Activated CD4-positive, alpha-beta memory T cell treated with anti-CD3 and anti-CD28 coated beads for 36 hours (primary cell): ENCODE data around the gene PPP4R3B. TPM values are rescaled to one million over a fixed set of nuclear protein-coding genes. Genes with fewer than 3 reads are reported as not detected.
"Not testable (repeated sequence)": the region's sequence is repeated elsewhere in the genome, so short reads cannot be mapped to it uniquely, and the experiment has no call there.

ENCODE experiments used
- CTCF ChIA-PET: fragments of 350-600 bp; sonication (Branson Sonifier 250); formaldehyde crosslinking; loops from one replicate; lab custom pipeline; 2021; ENCODE audit warnings: antibody characterized with exemption, inconsistent platforms; lab: Charles Lee
- POLR2A ChIA-PET: fragments of 350-600 bp; sonication (Branson Sonifier 250); formaldehyde crosslinking; loops from one replicate; lab custom pipeline; 2021; ENCODE audit warnings: antibody characterized with exemption; lab: Charles Lee
- DNase-seq: peaks from one replicate; pipeline ENCODE4 v3.0.0-alpha.2; 2020
- H3K27ac Mint-ChIP-seq: one replicate; pipeline ENCODE4 v1.8.0; 2021; ENCODE audit warnings: mixed read lengths
- H3K27me3 Mint-ChIP-seq: one replicate; pipeline ENCODE4 v1.8.0; 2021; ENCODE audit warnings: mixed read lengths
- H3K36me3 Mint-ChIP-seq: one replicate; pipeline ENCODE4 v1.8.0; 2021; ENCODE audit warnings: mixed read lengths
- H3K4me1 Mint-ChIP-seq: one replicate; pipeline ENCODE4 v1.8.0; 2021; ENCODE audit warnings: low read depth, mixed read lengths
- H3K4me3 Mint-ChIP-seq: one replicate; pipeline ENCODE4 v1.8.0; 2021; ENCODE audit warnings: mild to moderate bottlenecking, mixed read lengths
- H3K9me3 Mint-ChIP-seq: one replicate; pipeline ENCODE4 v1.8.0; 2021; ENCODE audit warnings: mixed read lengths
- intact Hi-C: fragments of 100-400 bp; cut with micrococcal nuclease; formaldehyde crosslinking; loops from one replicate; pipeline ENCODE4 v1.15.1; 2023
- total RNA-seq, 2 experiments: library from RNA; stranded (reverse); gene quantifications; one replicate each; pipeline ENCODE4 v1.2.3, GENCODE V29; 2021

The PPP4R3B gene
- total RNA-seq, 2 experiments from 2014 or later = 62.4 to 65.1 TPM

DNA sequence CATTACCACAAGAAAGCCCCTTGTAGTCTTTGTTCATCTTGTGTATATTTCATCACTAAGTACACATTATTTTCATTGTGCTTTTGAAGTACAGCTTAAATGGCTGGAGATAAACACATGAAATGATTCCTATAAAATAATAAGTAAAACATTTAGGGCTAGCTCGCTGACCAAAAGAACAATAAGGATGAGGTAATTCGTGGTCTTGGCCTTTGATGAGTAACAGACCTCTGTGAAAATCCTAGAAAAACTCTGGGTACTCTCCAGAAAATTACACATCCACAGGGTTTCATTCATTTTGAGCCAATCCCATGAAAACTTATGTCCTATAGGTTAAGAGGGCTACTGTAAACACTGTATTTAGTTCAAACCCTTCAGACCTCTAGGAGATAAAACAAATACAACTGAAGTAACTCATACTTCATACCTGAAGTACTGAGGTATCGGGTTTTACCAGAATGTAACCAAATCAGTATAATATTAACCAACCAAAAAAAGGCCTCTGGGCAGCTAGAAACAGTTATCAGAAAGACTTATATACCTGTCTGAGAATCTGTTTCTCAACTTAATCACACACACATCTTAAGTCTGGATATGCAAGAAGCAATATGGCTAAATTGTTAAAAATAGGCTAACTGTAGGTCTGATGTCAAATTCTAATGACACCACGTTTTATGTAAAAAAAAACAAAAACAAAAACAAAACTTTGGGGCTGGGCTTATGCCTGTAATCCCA, 66.9 kb downstream of the PPP4R3B start:
- intact Hi-C loops = loop anchor here (5.0 kb wide), 1 partner anchor 52 kb away; no protein-coding TSS in a partner anchor
- ChIA-PET POLR2A (no interaction called here), CTCF (no interaction called here)
- no peak overlapping the region for H3K4me3 Mint-ChIP-seq
- H3K4me1 Mint-ChIP-seq = no peaks in the 10 kb centered on the region
- H3K27me3 Mint-ChIP-seq = no peaks in the 10 kb centered on the region
- H3K36me3 Mint-ChIP-seq = peaks cover 28% of the 10 kb centered on the region
- DNase-seq = no peak
- H3K27ac Mint-ChIP-seq = no peak overlapping the region
- H3K9me3 Mint-ChIP-seq = no peaks in the 10 kb centered on the region

DNA sequence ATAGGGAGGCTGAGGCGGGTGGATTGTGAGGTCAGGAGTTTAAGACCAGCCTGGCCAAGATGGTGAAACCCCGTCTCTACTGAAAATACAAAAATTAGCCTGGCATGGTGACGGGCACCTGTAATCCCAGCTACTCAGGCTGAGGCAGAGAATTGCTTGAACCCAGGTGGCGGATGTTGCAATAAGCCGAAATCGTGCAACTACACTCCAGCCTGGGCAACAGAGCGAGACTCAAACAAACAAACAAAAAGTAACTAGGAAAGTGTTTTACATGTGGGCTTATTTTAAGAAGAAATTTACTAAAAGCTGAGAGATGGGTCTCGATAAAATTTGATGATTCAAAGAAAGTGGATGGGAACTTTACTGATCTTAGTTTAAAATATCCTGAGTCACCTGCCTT, 69.7 kb downstream of the PPP4R3B start:
- H3K4me1 Mint-ChIP-seq, H3K9me3 Mint-ChIP-seq, H3K27ac Mint-ChIP-seq, CTCF ChIA-PET, intact Hi-C loops, H3K4me3 Mint-ChIP-seq, POLR2A ChIA-PET, DNase-seq, H3K27me3 Mint-ChIP-seq: not testable (repeated sequence)
- H3K36me3 Mint-ChIP-seq = peaks cover 25% of the 10 kb centered on the region

DNA sequence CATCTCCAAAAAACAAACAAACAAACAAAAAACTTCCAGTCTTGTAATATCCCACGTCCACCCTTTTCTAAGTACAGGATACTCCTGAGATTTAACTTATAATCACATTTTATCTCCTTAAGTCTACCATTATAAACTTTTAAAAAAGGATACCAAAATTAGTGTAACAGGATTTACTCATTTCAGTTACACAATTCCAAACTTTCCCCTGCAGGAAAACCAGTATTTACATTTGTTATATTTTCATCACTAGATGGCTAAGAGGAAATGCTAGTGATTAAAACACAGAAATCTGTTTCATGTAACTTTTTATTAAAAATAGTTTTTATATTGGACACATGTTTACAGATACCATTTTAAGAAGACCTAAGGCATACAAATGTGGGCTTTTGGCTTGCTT, 70.4 kb downstream of the PPP4R3B start:
- intact Hi-C loops = no loop called here
- ChIA-PET CTCF (no interaction called here), POLR2A (no interaction called here)
- no peak for DNase-seq
- H3K4me3 Mint-ChIP-seq = no peak overlapping the region
- H3K4me1 Mint-ChIP-seq = no peaks in the 10 kb centered on the region
- H3K9me3 Mint-ChIP-seq = no peaks in the 10 kb centered on the region
- no peak overlapping the region for H3K27ac Mint-ChIP-seq
- H3K36me3 Mint-ChIP-seq = peaks cover 27% of the 10 kb centered on the region
- no peaks in the 10 kb centered on the region for H3K27me3 Mint-ChIP-seq

DNA sequence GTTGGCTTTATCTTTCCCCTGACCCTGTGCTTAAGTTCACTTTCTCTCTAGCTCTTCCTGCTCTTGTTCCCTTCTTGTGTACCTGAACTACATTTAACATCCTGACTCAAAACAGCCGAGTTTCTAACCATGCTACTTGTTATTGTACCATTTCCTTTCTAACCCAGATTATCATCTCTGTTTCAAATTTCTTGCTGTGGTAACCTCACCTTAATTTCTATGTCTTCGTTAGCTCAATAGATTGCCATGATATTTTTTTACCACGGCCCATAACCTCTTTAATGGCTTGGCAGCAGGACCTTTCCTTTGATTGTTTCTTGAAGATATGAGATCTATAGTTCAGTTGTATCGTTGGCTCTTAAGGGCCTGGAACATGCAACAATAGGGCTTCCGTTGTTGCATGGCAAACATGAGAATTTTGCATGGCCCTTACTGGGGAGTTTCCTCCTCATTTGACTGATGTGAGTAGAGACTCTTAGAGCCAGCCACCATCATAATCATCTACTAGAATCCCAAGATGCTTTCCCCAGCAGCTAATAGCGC, 86.8 kb downstream of the PPP4R3B start:
- peak; percentile 30 for DNase-seq
- Mint-ChIP-seq H3K9me3 (no peaks in the 10 kb centered on the region), H3K27ac (peak overlapping the region; percentile 83), H3K4me3 (peak overlapping the region; percentile 1), H3K27me3 (no peaks in the 10 kb centered on the region), H3K36me3 (peaks cover 40% of the 10 kb centered on the region), H3K4me1 (peaks cover 22% of the 10 kb centered on the region)
- ChIA-PET CTCF (no interaction called here), POLR2A (interaction anchor here (1.3 kb wide), 1 partner anchor 11 kb away, joined by 11 read pairs; the partner anchor contains the start of gene CFAP36)
- intact Hi-C loops = loop anchor here (1.0 to 5.0 kb wide), 3 partner anchors 11 to 87 kb away; partner anchors contain the start of genes CFAP36 and PPP4R3B

DNA sequence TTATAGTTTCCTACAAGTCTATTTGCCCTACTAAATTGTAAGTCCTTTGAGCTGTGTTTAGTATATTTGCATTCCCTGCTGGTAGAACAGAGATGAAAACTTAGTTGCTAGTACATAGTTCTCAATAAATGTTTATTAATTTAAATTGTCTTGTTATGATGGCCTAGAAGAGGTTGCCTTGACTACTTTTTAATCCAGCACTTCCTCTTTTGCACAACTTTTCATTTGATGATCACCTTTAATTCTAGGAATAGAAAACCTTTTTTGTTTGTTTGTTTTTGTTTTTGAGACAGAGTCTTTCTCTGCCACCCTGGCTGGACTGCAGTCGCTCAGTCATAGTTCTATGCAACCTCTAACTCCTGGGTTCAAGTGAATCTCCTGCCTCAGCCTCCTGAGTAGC, 91.2 kb downstream of the PPP4R3B start:
- Mint-ChIP-seq H3K36me3 (peaks cover 42% of the 10 kb centered on the region), H3K9me3 (no peaks in the 10 kb centered on the region), H3K27ac (no peak overlapping the region), H3K4me1 (peaks cover 18% of the 10 kb centered on the region), H3K27me3 (no peaks in the 10 kb centered on the region), H3K4me3 (no peak overlapping the region)
- ChIA-PET POLR2A (no interaction called here), CTCF (no interaction called here)
- intact Hi-C loops = no loop called here
- DNase-seq = no peak

DNA sequence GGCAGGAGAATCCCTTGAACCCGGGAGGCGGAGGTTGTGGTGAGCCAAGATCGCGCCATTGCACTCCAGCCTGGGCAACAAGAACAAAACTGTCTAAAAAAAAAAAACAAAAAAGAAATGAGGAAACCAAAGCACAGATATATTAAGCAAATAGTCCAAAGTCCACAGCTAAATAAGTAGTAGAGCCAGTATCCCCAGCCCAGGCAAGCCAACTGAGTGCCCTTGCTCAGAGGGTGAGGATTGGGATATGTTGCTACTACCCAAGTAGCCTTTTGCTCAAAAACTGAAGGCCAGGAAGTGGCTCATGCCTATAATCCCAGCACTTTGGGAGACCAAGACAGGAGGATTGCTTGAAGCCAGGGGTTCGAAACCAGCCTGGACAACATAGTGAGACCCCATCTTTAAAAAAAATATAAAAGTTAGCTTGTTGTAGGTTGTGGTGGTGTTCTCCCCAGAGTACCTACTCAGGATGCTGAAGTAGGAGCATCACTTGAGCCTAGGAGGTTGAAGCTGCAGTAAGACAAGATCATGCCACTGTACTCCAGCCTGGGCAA, 92.5 kb downstream of the PPP4R3B start:
- CTCF ChIA-PET = no interaction called here
- no peak overlapping the region for H3K27ac Mint-ChIP-seq
- POLR2A ChIA-PET = no interaction called here
- peaks cover 31% of the 10 kb centered on the region for H3K36me3 Mint-ChIP-seq
- no peaks in the 10 kb centered on the region for H3K27me3 Mint-ChIP-seq
- no peaks in the 10 kb centered on the region for H3K9me3 Mint-ChIP-seq
- peaks cover 11% of the 10 kb centered on the region for H3K4me1 Mint-ChIP-seq
- no peak for DNase-seq
- no peak overlapping the region for H3K4me3 Mint-ChIP-seq
- intact Hi-C loops = no loop called here

DNA sequence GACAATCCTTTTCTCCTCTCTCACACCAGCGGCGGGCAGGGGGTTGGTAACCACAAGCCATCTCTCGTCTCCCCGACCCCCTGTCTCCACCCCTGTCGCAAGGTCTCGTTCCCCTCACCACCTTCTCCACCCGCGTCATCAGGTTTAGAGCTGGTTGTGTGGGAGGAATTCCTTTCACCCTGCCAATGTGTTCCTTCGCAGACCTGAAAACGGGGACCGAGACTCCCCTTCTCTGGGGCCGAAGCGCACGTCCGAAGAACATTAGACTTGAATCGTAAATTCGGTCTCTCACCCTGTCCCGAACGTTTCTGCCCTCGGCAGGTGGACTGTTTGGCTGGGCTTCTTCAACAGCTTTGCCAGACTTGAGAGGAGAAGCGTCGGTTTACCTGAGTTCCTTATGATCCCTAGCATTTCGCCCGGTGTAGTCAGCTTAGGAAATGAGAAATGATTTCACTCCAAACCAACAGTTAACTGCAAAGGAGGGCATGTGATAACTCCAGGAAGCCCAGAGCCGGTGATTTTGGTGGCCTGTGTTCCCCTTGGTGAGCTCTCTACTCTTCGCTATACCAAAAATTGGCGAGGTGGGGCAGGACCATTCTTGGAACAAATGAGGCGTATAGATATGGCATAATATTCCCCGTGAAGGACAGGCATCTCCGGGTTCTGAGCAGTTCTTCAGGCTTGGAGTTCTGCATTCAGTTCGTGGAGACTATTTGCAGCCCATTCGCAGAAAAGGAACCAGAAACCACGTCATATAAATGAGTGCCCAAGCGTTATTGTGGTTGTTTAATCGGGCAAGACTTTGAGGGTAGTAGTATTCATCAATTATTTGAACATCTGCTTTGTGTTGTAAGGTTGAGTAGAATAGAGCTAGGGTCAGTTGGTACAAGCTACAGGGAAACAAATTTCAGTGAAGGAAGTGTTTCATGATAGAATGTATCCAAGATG, 97.2 kb downstream of the PPP4R3B start:
- peak overlapping the region; percentile 95 for H3K27ac Mint-ChIP-seq
- peaks cover 12% of the 10 kb centered on the region for H3K36me3 Mint-ChIP-seq
- CTCF ChIA-PET = interaction anchor here (0.8 to 1.6 kb wide), 5 partner anchors 9 to 205 kb away, joined by 3 to 6 read pairs (median 4); no protein-coding TSS in a partner anchor
- no peaks in the 10 kb centered on the region for H3K27me3 Mint-ChIP-seq
- peak overlapping the region; percentile 99 for H3K4me3 Mint-ChIP-seq
- H3K9me3 Mint-ChIP-seq = no peaks in the 10 kb centered on the region
- POLR2A ChIA-PET = interaction anchor here (0.6 to 2.9 kb wide), 8 partner anchors 10 to 1551 kb away, joined by 3 to 11 read pairs (median 4); partner anchors contain the start of genes CCDC88A and PPP4R3B
- peaks cover 9% of the 10 kb centered on the region for H3K4me1 Mint-ChIP-seq
- peak; percentile 55 for DNase-seq
- intact Hi-C loops = loop anchor here (1.0 to 5.0 kb wide), 9 partner anchors 10 to 798 kb away; partner anchors contain the start of genes CCDC88A, CLHC1, EML6 and PNPT1

DNA sequence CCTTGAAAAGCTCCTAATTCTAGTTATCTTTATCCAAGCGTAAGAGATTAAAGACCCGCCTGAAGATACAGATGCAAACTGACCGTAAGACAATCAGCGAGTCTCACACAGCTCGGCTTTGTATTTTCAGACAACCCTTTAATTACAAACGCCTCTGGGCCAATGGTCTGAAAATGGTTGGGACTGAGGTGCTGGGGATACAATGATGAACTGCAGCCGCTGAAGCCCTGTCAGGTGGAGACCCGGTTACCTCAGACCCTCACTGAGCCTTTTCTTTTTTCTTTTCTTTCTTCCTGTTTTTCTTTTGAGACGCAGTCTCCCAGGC, 98.6 kb downstream of the PPP4R3B start:
- ChIA-PET POLR2A (interaction anchor here (0.5 to 2.9 kb wide), 5 partner anchors 12 to 1549 kb away, joined by 3 to 11 read pairs (median 3); partner anchors contain the start of gene PPP4R3B), CTCF (interaction anchor here (1.3 to 1.6 kb wide), 2 partner anchors 87 to 101 kb away, joined by 5 to 6 read pairs; no protein-coding TSS in a partner anchor)
- intact Hi-C loops = loop anchor here (1.0 to 5.0 kb wide), 9 partner anchors 11 to 797 kb away; partner anchors contain the start of genes CCDC88A, CLHC1, EML6 and PNPT1
- Mint-ChIP-seq H3K9me3 (no peaks in the 10 kb centered on the region), H3K4me1 (peaks cover 9% of the 10 kb centered on the region), H3K36me3 (peaks cover 5% of the 10 kb centered on the region), H3K4me3 (peak overlapping the region; percentile 99), H3K27ac (peak overlapping the region; percentile 95), H3K27me3 (no peaks in the 10 kb centered on the region)
- DNase-seq = no peak

DNA sequence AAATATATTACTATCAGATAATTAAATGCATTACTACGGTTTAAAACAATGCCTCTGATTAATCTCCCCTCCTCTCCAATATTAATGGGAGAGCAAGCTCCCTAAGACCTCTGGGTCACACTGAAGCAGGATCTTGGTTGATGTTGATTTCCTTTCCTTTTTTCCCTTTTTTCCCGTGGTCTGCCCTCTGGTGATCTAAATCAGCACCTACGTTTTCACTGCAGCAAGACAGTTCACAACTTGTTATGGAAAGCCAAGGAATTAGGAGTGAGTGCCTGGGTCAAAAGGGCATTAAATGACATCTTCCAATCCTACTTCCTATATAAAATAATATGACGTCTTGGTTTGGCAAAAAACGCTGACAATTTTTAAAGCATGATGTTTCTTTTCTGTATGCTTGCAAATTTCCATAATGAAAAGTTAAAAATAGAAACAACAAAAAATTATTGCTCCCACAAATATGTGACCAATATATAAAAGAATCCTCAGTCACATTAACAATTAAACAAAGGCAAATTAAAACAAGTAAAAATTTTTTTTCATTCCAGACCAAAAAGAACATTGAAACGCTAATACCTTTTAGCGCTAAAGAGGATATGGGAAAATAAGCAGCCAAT, 105.8 kb downstream of the PPP4R3B start:
- no peak overlapping the region for H3K27ac Mint-ChIP-seq
- POLR2A ChIA-PET = no interaction called here

DNA sequence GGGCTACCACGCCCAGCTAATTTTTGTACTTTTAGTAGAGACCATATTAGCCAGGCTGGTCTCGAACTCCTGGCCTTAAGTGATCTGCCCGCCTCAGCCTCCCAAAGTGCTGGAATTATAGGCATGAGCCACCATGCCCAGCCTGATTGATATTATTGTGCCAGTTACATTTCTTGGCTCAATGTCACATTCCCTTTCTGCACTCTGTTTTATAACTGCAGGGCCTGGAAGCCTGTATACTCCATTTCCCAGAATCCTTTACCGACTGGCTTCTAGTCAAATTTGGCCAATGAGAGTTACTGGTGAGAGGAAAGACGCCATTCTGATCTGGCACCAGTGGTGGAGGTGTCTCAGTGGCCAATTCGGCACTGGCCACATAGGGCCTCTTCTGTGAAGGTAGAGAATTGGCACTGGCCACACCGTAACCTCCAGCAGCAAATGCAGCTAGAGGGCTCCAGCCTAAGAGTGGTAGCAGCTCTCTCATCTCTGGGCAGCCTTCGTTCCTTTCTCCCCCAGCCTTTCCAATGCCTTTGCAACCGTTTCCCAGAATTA, 114.8 kb downstream of the PPP4R3B start:
- Mint-ChIP-seq H3K27me3 (no peaks in the 10 kb centered on the region), H3K36me3 (no peaks in the 10 kb centered on the region), H3K9me3 (no peaks in the 10 kb centered on the region), H3K4me1 (no peaks in the 10 kb centered on the region), H3K4me3 (no peak overlapping the region), H3K27ac (no peak overlapping the region)
- CTCF ChIA-PET = no interaction called here
- intact Hi-C loops = no loop called here
- DNase-seq = no peak
- POLR2A ChIA-PET = no interaction called here

More for the DNA sequence above, 105.8 kb downstream of the PPP4R3B start:
- no peak overlapping the region for H3K4me3 Mint-ChIP-seq
- DNase-seq = no peak
- H3K36me3 Mint-ChIP-seq = no peaks in the 10 kb centered on the region
- H3K27me3 Mint-ChIP-seq = no peaks in the 10 kb centered on the region
- H3K4me1 Mint-ChIP-seq = no peaks in the 10 kb centered on the region
- CTCF ChIA-PET = no interaction called here
- intact Hi-C loops = no loop called here
- H3K9me3 Mint-ChIP-seq = no peaks in the 10 kb centered on the region

DNA sequence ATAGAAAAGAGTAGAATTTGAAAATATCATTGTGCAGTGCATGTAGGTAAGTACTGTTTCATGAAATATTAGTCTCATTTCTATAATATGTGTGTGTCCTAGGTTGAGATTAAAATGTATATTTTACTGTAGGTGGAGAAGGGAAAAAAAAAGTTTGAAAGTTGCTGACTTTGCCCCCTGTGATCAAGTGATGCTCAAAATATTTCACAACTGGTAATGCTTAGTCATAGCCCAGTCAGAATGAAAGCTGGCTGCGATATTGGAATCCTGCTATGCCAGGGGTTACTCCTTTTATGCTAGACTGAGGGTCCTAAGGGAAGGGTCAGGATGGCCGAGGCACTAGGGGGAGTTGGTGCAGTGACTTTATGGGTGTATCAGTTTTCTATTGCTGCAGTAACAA, 117.4 kb downstream of the PPP4R3B start:
- Mint-ChIP-seq H3K36me3 (no peaks in the 10 kb centered on the region), H3K4me1 (no peaks in the 10 kb centered on the region), H3K9me3 (no peaks in the 10 kb centered on the region), H3K4me3 (no peak overlapping the region), H3K27me3 (no peaks in the 10 kb centered on the region), H3K27ac (no peak overlapping the region)
- intact Hi-C loops = no loop called here
- POLR2A ChIA-PET = no interaction called here
- CTCF ChIA-PET = no interaction called here
- DNase-seq = no peak
